Keratinocyte (primary cell): ENCODE measurements around the gene IHH. TPM values are rescaled to one million over a fixed set of nuclear protein-coding genes. Genes with fewer than 3 reads are reported as not detected.

Source experiments
- DNase-seq: peaks from one replicate; pipeline ENCODE4 v3.0.0-alpha.2; 2011; ENCODE audit warnings: low read depth, missing footprints, low spot score
- FAIRE-seq: peaks from 2 replicates; lab custom pipeline; 2011; peaks lifted over from hg19 to GRCh38; lab: Jason Lieb, UNC
- H2AFZ ChIP-seq: 2 replicates; pipeline ENCODE4 v1.6.0; 2012; ENCODE audit warnings: low read length, control low read depth, inconsistent platforms; ENCODE audit not compliant: control insufficient read depth
- H3K27ac ChIP-seq: 2 replicates; pipeline ENCODE4 v1.5.1; 2011; ENCODE audit warnings: low read length; ENCODE audit not compliant: control insufficient read depth, insufficient read depth
- H3K27me3 ChIP-seq: 3 replicates; pipeline ENCODE4 v1.6.0; 2011; ENCODE audit warnings: low read length; ENCODE audit not compliant: control insufficient read depth, insufficient read depth; ENCODE audit errors: extremely low read depth
- H3K36me3 ChIP-seq, 2 experiments: 2 replicates in 1 of 2; 3 replicates in 1 of 2; pipeline ENCODE4 v1.5.1; 2011; ENCODE audit warnings: low read length in 2 of 2, mild to moderate bottlenecking in 1 of 2; ENCODE audit not compliant: control insufficient read depth in 2 of 2, insufficient read depth in 2 of 2; ENCODE audit errors: extremely low read depth in 1 of 2
- H3K4me1 ChIP-seq: 3 replicates; pipeline ENCODE4 v1.5.1; 2011; ENCODE audit warnings: low read length; ENCODE audit not compliant: control insufficient read depth, insufficient read depth; ENCODE audit errors: extremely low read depth
- H3K4me2 ChIP-seq: 3 replicates; pipeline ENCODE4 v1.6.0; 2011; ENCODE audit warnings: low read depth, low read length; ENCODE audit not compliant: control insufficient read depth, insufficient read depth; ENCODE audit errors: extremely low read depth
- H3K4me3 ChIP-seq, 3 experiments: fragments of 200-600 bp in 1 of 3; sonication (generic) in 1 of 3; 2 replicates in 2 of 3; 3 replicates in 1 of 3; pipeline ENCODE4 v1.5.1; 2011 to 2016; ENCODE audit warnings: low read length in 3 of 3, mild to moderate bottlenecking in 3 of 3, control low read depth in 2 of 3, inconsistent platforms in 1 of 3, low read depth in 1 of 3, mixed read lengths in 1 of 3, mixed run types in 1 of 3, moderate library complexity in 1 of 3; ENCODE audit not compliant: control insufficient read depth in 2 of 3, insufficient read depth in 2 of 3; ENCODE audit errors: extremely low read depth in 1 of 3
- H3K79me2 ChIP-seq: 2 replicates; pipeline ENCODE4 v1.6.0; 2012; ENCODE audit warnings: low read length; ENCODE audit not compliant: control insufficient read depth, insufficient read depth
- H3K9ac ChIP-seq: 3 replicates; pipeline ENCODE4 v1.6.0; 2011; ENCODE audit warnings: low read length; ENCODE audit not compliant: control insufficient read depth, insufficient read depth; ENCODE audit errors: extremely low read depth
- H3K9me1 ChIP-seq: 3 replicates; pipeline ENCODE4 v1.6.0; 2011; ENCODE audit warnings: low read length; ENCODE audit not compliant: control insufficient read depth, insufficient read depth; ENCODE audit errors: extremely low read depth
- H3K9me3 ChIP-seq: 2 replicates; pipeline ENCODE4 v1.5.1; 2012; ENCODE audit warnings: low read depth, low read length; ENCODE audit not compliant: control insufficient read depth
- H4K20me1 ChIP-seq: 3 replicates; pipeline ENCODE4 v1.6.0; 2011; ENCODE audit warnings: low read length; ENCODE audit not compliant: control insufficient read depth, insufficient read depth; ENCODE audit errors: extremely low read depth
- EZH2 ChIP-seq: IDR thresholded peaks from one replicate; pipeline ENCODE4 v1.6.1; 2012; ENCODE audit warnings: inconsistent platforms, mild to moderate bottlenecking, low read length, moderate library complexity
- dilution Hi-C: fragments of 300-500 bp; cut with MboI; formaldehyde crosslinking; loops from one replicate; pipeline ENCODE4 v1.7.0; 2020; ENCODE audit warnings: low sequenced_read_pairs; ENCODE audit not compliant: extremely low pct_ligation_motif_present
- polyA plus RNA-seq, 5 experiments: library from polyadenylated mRNA; depleted of rRNA in 3 of 5; stranded (reverse) in 3 of 5; stranded (forward) in 1 of 5; unstranded in 1 of 5; fragments of >200 nt; gene quantifications; 1 replicate in 1 of 5; 2 replicates in 3 of 5; 3 replicates in 1 of 5; pipeline versions ENCODE4 v1.2.1 to v1.2.3, GENCODE V29; 2011 to 2012; ENCODE audit warnings: missing spikeins in 2 of 5, low read depth in 1 of 5, low replicate concordance in 1 of 5
- TF ChIP-seq, protein P1 (sequence below), 3 experiments: IDR thresholded peaks in 1 of 3; conservative IDR thresholded peaks in 1 of 3; optimal IDR thresholded peaks in 1 of 3; 2 replicates in 2 of 3; 3 replicates in 1 of 3; pipeline versions ENCODE3 to v1.5.1; 2011; ENCODE audit warnings: low read length in 3 of 3, mild to moderate bottlenecking in 3 of 3, moderate library complexity in 2 of 3, control low read depth in 1 of 3, inconsistent platforms in 1 of 3; ENCODE audit not compliant: insufficient read depth in 2 of 3; ENCODE audit errors: extremely low read depth in 1 of 3

Gene IHH
- polyA plus RNA-seq, 1 donor (not counting 4 experiments of a cell fraction or from before 2014, with no cell fraction given): not detected

DNA sequence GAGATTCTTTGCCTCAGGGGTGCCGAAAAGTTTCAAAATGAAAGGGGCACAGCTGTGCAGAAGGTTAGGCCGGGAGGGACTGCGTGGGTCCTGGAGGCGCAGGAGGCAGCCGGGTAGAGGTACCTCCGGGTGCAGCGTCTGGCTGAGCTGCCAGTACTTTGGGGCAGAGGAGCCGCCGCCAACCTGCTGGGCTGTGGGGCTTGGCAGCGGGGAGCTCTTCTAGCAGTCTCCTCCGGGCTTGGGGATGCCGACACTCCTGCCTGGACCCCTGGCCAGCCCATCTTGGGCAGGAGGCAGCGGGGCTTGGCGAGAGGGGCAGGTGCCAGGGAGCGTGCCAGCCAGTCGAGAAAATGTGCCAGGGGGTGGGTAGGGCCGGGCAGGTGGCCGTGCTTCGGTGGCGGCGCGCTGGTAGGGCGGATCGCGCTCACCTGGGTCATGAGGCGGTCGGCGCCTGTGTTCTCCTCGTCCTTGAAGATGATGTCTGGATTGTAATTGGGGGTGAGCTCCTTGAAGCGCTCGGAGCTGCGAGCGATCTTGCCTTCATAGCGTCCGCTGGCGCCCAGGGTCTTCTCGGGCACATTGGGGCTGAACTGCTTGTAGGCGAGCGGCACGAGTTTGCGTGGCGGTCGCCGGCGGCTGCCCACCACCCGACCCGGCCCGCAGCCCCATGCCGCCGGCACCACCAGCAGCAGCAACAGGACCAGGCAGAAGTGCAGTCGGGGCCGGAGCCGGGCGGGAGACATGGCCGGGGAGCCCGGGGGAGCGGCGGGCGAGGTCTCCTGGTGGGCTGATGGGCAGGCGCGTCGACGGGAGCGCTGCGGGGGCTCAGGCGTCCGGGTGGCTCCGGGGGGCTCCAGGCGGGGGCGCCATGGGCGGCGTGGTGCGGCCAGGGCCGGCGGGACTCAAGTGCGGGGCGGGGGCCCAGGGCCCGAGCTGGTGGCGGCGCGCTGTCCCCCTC is 717 bp downstream of the IHH start:
- H3K27ac ChIP-seq: no peak overlapping the region
- H3K9me3 ChIP-seq: no peaks in the 10 kb centered on the region
- TF ChIP-seq EZH2: peak; percentile 94
- TF ChIP-seq, protein P1, sequence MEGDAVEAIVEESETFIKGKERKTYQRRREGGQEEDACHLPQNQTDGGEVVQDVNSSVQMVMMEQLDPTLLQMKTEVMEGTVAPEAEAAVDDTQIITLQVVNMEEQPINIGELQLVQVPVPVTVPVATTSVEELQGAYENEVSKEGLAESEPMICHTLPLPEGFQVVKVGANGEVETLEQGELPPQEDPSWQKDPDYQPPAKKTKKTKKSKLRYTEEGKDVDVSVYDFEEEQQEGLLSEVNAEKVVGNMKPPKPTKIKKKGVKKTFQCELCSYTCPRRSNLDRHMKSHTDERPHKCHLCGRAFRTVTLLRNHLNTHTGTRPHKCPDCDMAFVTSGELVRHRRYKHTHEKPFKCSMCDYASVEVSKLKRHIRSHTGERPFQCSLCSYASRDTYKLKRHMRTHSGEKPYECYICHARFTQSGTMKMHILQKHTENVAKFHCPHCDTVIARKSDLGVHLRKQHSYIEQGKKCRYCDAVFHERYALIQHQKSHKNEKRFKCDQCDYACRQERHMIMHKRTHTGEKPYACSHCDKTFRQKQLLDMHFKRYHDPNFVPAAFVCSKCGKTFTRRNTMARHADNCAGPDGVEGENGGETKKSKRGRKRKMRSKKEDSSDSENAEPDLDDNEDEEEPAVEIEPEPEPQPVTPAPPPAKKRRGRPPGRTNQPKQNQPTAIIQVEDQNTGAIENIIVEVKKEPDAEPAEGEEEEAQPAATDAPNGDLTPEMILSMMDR (optimal IDR thresholded peaks at IDR 0.05 in 1 of 3, IDR thresholded peaks at IDR 0.05 in 1 of 3, conservative IDR thresholded peaks at IDR 0.05 in 1 of 3; ENCODE audit: extremely low read depth in 1 of 3, insufficient read depth in 2 of 3, low read length in 3 of 3): no peak
- peaks cover 86% of the 10 kb centered on the region for H3K27me3 ChIP-seq
- peaks cover 8% of the 10 kb centered on the region for H3K4me1 ChIP-seq
- DNase-seq (no peak), FAIRE-seq (no peak)
- no peak overlapping the region for H3K9ac ChIP-seq
- H4K20me1 ChIP-seq: peaks cover 2% of the 10 kb centered on the region
- H3K9me1 ChIP-seq: no peaks in the 10 kb centered on the region
- dilution Hi-C loops: loop anchor here (5.0 kb wide), 1 partner anchor 87 kb away; no protein-coding TSS in a partner anchor
- no peak overlapping the region for H3K4me3 ChIP-seq
- no peaks in the 10 kb centered on the region for H3K36me3 ChIP-seq
- H3K79me2 ChIP-seq: no peaks in the 10 kb centered on the region
- no peak overlapping the region for H3K4me2 ChIP-seq
- H2AFZ ChIP-seq: no peak overlapping the region

DNA sequence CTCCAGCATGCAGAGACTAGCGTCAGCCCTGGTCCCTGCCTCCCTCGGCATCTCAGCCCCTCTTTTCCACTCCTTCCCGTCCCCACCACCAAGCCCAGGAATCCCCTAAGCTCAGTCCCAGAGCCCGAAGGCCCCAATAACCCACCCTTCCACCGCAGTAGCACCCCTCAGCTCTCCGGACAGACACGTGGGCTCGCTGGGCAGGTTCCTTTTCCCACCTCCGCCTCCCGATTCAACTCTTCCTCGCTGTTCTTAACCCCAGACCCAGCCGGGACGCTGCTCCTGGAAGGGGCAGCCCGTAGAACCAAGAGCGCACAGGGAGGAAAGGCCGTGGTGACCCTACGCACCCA is 1.4 kb downstream of the IHH start:
- FAIRE-seq: no peak
- no peak for TF ChIP-seq EZH2
- TF ChIP-seq, protein P1 (optimal IDR thresholded peaks at IDR 0.05 in 1 of 3, IDR thresholded peaks at IDR 0.05 in 1 of 3, conservative IDR thresholded peaks at IDR 0.05 in 1 of 3; ENCODE audit: extremely low read depth in 1 of 3, insufficient read depth in 2 of 3, low read length in 3 of 3): no peak
- Histone ChIP-seq H3K4me1 (peaks cover 8% of the 10 kb centered on the region), H3K9ac (no peak overlapping the region), H3K27me3 (peaks cover 91% of the 10 kb centered on the region), H3K27ac (no peak overlapping the region), H3K9me1 (no peaks in the 10 kb centered on the region), H4K20me1 (peaks cover 2% of the 10 kb centered on the region), H3K4me3 (no peak overlapping the region), H2AFZ (no peak overlapping the region), H3K4me2 (no peak overlapping the region), H3K36me3 (no peaks in the 10 kb centered on the region), H3K9me3 (no peaks in the 10 kb centered on the region), H3K79me2 (no peaks in the 10 kb centered on the region)
- DNase-seq: no peak
- dilution Hi-C loops: no loop called here
